GM18505 (cell line): Measurements from ENCODE around the gene BCL3.
"Not testable (repeated sequence)": the region's sequence is repeated elsewhere in the genome, so short reads cannot be mapped to it uniquely, and the experiment has no call there.

Source experiments
- ATAC-seq: cut with Tn5 transposase; IDR thresholded peaks from one replicate; pipeline ENCODE4 v1.9.1; 2021; ENCODE audit not compliant: unreplicated experiment
- POLR2A ChIP-seq: IDR thresholded peaks from 4 replicates; pipeline ENCODE4 v1.6.1; 2011; ENCODE audit warnings: borderline replicate concordance; ENCODE audit not compliant: insufficient read depth, insufficient read length; ENCODE audit errors: extremely low read depth

Gene BCL3

DNA sequence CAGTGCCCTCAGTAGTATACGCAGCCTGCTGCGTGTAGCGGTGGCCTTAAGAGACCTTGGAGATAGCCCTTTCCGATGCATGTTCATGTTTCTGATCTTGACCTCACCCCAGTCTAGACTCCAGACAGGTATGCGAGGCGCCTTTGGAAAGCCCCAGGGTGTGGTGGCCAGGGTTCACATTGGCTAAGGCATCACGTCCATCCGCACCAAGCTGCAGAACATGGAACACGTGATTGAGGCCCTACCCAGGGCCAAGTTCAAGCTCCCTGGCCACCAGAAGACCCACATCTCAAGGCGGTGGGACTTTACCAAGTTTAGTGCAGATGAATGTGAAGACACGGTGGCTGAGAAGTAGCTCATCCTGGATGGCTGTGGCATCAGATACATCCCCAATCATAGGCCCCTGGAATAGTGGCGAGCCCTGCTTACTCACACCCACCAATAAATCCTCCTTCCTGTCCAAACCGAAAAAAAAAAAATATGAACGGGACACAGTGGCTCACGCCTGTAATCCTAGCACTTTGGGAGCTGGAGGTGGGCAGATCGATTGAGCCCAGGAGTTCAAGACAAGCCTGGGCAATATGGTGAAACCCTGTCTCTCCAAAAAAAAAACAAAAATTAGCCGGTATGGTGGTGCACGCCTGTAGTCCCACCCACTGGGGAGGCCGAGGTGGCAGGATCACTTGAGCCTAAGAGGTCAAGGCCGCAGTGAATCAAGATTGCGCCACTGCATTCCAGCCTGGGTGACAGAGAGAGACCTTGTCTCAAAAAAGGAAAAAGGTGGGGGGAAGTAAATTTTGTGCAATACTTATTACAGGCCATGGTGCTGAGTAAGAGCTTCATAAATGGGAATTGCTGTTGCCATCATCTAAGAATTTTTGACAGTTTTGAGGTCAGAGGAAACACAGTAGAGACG lies 16.8 kb downstream of the BCL3 start:
- ATAC-seq, result no peak
- TF ChIP-seq POLR2A, result no peak

GRCh38 chr19:44765949-44766335 lies 17.4 kb downstream of the BCL3 start:
- ATAC-seq, result no peak
- no peak for TF ChIP-seq POLR2A

GRCh38 chr19:44767295-44768180 lies 19.0 kb downstream of the BCL3 start:
- no peak for ATAC-seq
- no peak for TF ChIP-seq POLR2A

DNA sequence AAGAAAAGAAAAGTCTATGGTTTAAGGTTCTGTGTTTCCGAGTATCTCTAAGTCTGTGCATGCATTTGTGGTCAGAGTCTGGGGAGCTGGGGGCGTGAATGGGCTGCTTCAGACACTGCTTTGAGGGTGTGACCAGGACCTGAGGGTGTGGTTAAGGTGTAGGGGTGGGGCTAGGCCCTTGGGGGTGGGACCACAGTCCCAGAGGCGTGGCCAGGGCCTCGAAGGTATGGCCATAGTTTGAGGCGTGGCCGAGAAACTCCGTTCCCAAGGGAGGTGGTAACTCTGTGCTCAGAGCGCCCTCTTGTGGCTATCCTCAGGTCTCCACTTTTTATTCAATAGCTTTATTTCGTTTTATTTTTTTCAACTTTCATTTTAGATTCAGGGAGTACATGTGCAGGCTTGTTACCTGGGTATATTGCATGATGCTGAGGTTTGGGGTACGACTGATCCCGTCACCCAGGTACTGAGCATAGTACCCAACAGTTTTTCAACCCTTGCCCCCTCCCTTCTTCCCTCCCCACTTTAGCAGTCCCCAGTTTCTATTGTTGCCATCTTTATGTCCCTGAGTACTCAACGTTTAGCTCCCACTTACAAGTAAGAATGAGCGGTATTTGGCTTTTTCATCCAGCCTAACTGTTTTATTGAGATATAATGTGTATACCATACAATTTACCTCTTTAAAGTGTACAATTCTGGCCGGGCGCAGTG lies 22.2 kb downstream of the BCL3 start:
- ATAC-seq, result peak; percentile 93
- no peak for TF ChIP-seq POLR2A

- ATAC-seq, result not testable (repeated sequence)
These were observed 23.6 kb downstream of the BCL3 start for GRCh38 chr19:44772144-44772543.

DNA sequence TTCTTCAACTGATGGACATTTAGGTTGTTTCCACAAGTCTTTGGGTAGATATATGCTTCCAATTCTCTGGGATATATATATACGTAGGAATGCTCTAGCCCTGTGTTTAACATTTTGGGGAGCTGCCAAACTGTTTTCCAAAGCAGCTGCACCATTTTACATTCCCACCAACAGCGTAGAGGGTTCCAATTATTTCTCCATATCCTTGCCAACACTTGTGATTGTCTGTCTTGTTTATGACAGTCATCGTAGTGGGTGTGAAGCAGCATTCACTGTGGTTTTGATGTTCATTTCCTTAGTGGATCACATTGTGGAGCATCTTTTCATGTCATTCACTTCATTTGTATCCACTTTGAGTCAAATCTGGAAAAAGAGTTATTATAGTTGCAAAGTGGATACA lies 24.5 kb downstream of the BCL3 start:
- no peak for ATAC-seq
- no peak for TF ChIP-seq POLR2A

DNA sequence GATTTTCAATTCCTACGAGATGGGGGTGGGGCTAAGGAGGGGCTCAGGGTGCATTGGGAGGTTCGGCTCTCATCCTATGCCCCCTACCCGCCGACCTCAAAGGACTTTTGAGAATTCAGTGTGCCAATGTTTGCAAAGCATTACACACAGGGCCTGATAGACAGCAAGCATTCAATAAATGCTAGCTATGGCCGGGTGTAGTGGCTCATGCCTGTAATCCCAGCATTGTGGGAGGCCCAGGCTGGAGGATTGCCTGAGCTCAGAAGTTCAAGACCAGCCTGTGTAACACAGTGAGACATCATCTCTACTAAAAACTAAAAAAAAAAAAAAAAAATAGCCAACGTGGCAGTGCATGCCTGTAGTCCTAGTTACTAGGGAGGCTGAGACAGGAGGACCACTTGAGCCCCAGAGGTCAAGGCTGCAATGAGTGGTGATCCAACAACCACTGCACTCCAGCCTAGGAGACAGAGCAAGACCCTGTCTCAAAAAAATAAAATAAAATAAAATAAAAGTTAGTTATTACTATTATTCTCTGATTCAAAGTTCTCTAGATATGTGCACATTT lies 27.2 kb downstream of the BCL3 start:
- no peak for ATAC-seq
- no peak for TF ChIP-seq POLR2A

- no peak for ATAC-seq
These were observed 28.0 kb downstream of the BCL3 start for GRCh38 chr19:44776402-44777096.

GRCh38 chr19:44777715-44778347 lies 29.3 kb downstream of the BCL3 start, which contains the start of gene CBLC:
Gene CBLC, plus strand, starts transcription at chr19:44777890. Its CDS starts 42 bp downstream, at chr19:44777932.
- TF ChIP-seq POLR2A, result no peak
- ATAC-seq, result no peak

More at GRCh38 chr19:44776402-44777096, 28.0 kb downstream of the BCL3 start:
- TF ChIP-seq POLR2A, result no peak

- TF ChIP-seq POLR2A, result no peak
- no peak for ATAC-seq
These were observed 30.6 kb downstream of the BCL3 start for GRCh38 chr19:44779150-44779549.

- ATAC-seq, result not testable (repeated sequence)
These were observed 33.2 kb downstream of the BCL3 start for GRCh38 chr19:44781694-44782093.

DNA sequence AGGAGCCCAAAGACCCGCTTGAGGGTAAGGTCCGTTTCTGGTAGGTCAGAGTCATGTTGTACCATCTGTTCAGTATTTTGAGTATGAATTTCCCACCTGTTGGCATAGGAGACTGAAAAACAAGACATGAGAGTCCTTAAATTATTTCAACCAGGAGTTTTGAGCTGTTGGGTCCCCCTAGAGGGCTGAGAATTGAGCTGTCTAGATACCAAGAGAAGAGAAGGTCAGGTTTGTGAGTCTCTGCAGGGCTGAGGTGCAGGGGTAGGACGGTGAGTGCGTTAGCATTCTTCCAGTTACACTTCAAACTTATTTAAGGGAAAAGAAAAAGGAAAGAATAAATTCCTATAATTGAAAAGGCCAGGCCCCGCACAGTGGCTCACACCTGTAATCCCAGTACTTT lies 34.2 kb downstream of the BCL3 start:
- ATAC-seq, result no peak
- TF ChIP-seq POLR2A, result no peak

- no peak for ATAC-seq
- no peak for TF ChIP-seq POLR2A
These were observed 35.0 kb downstream of the BCL3 start for GRCh38 chr19:44783545-44783944.

DNA sequence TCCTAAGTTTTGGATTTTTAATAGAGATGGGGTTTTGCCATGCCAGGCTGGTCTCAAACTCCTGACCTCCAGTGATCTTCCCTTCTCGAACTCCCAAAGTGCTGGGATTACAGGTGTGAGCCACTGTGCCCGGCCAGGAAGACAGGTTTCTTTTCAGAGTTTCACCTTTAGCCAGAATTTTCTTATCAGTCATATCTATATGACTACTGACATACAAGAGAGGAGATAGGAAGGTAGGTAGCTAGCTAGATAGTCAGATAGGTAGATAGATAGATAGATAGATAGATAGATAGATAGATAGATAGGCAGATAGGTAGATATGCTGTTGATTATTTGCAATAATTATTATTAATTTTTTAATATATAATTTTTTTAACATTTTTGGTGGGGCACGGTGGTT lies 36.8 kb downstream of the BCL3 start:
- no peak for ATAC-seq
- TF ChIP-seq POLR2A, result no peak
